HCEC 1CT (cell line): Measurements from ENCODE around the gene GUCY2C.

ENCODE experiments used
- DNase-seq: peaks from one replicate; pipeline ENCODE4 v3.0.0-alpha.2; 2017

Gene GUCY2C

GRCh38 chr12:14564336-14564959, 132.0 kb downstream of the GUCY2C start:
- DNase-seq = no peak

- DNase-seq = no peak
Observed at GRCh38 chr12:14563046-14563445, 133.4 kb downstream of the GUCY2C start.
